HG03045 (cell line): ENCODE data around the gene IPPK.

Experiments
- ATAC-seq: cut with Tn5 transposase; IDR thresholded peaks from one replicate; pipeline ENCODE4 v1.9.1; 2021; ENCODE audit warnings: mild to moderate bottlenecking, moderate library complexity; ENCODE audit not compliant: unreplicated experiment

Gene IPPK

DNA sequence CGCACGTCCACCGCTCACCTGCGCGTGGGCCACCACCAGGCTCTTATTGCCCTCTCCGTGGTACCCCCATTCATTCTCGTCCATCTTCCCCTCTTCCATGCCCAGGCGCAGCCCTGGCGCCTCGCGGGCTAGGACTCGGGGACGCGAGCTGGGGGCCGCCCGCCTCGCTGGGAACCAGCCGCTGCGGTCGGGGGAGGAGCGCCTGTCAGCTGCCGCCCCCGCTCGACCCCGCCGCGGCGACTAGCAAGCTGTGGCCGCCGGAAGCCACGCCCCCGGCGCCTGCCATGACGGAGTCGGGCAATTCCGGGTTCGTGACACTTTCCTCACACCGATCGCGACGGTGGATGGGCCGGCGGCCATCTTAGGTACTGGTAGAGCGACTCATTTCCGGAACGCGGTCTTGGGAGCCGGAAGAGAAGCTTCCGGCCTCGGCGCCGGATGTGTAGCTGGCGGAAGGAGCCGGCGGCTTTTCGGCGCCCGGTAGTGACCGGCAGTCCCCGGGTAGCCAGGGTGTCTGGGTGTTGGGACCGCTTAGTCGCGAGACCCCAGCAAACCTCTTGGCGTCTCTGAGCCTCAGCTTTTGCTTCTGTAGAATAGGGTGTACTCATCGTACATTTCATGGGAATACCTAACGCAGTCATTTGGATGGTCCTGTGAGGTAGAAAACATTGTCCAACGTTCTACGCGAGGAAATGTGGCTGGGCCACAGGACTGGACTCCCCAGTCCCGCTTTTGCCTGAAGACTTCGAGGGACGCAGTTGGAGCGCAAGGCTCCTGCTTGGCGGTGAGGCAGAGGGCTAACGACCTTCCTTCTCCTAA lies at the start of gene IPPK:
Gene IPPK, minus strand, starts transcription at position 242 of the 819 bp plus-strand sequence. Its CDS starts 143 bp downstream, at position 99.
- ATAC-seq, result peak; percentile 90

DNA sequence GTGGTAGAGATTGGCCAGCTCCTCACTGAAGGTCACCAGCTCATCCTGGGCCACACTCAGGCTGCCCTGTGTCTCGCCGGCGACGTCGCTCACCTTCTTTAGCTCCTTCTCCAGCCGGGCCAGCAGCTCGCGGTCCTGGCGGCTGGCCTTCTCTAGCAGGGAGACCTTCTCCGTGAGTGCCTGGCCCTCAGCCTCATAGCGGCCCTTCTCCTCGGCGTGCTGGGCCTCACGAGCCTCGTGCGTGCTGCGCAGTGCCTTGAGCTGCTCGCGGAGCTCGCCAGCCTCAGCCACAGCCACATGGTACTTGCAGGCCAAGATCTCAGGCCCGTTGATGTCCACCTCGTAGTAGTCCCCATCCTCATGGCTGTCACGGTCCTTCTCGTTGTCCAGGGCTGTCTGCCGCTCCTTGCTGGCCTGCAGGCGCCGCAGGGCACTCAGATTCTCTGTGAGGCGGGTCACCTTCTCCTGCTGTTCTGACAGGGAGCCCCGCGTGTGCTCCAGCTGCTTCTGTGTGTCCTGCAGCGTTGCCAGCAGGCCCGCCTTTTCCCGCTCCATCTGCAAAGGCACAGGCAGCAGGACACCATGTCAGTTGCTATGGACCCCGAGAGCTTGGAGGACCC lies 49.2 kb upstream of the IPPK start:
- ATAC-seq, result no peak

- no peak for ATAC-seq
Observed at GRCh38 chr9:92718086-92719001, 48.4 kb upstream of the IPPK start.

DNA sequence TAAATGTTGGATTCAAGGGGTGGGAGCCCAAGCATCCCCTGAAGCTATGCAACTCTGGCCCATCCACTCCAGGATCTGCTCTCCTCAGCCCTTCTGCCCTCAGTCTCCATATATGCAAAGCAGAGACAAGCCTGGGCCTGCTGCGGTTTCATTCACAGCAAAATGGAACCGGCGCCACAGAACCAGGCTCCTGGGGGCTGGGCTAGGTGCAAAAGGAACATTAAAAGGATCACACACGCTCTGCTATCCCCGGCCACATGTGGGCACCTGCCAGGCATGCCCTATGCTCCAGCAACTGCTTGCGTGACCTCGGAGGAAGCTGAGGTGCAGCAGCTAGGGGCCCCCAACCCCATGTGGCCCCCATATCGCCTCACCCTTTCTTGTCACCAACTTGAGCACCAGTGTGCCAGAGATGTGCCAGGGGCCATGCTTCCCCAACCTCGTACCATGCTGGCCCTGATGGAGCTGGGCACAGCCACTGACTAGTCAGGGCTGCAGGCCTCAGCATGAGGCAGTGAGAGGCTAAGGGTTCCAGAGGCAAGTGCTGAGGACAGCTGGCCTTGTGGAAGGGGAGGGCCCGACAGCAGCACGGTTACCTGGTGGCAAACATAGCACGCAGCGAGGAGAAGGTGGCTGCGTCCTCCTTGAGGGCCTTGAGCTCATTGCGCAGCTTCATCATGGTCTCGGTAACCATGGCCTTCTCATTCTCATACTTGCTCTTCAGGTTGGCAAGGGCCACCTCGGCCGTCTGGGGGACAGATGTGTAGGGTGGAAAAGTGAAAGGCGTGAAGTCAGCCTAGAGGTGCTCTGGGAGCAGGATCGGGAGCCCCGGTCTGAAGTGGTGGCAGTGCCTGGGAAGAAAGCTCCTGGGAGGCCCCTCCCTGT lies 47.5 kb upstream of the IPPK start:
- ATAC-seq, result peak; percentile 48

DNA sequence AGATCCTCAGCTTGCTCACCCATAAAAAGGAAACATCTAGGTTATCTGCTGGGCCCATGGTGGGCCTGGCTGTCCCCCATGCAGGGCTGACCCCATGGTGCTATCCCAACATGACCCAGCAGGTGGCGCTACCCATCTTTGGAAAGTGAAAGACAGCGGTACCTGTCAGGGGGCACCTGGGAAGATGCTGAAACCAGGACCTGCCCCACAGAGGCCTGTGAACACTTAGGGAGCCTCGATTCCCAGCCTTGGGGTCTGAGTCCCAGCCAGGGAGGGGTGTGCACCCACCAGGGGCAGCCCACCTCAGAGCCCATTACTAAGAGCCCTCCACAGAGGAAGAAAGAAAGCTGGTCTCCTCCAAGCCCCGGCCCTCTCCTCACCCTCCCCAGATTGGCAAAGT lies 46.6 kb upstream of the IPPK start:
- peak; percentile 51 for ATAC-seq

DNA sequence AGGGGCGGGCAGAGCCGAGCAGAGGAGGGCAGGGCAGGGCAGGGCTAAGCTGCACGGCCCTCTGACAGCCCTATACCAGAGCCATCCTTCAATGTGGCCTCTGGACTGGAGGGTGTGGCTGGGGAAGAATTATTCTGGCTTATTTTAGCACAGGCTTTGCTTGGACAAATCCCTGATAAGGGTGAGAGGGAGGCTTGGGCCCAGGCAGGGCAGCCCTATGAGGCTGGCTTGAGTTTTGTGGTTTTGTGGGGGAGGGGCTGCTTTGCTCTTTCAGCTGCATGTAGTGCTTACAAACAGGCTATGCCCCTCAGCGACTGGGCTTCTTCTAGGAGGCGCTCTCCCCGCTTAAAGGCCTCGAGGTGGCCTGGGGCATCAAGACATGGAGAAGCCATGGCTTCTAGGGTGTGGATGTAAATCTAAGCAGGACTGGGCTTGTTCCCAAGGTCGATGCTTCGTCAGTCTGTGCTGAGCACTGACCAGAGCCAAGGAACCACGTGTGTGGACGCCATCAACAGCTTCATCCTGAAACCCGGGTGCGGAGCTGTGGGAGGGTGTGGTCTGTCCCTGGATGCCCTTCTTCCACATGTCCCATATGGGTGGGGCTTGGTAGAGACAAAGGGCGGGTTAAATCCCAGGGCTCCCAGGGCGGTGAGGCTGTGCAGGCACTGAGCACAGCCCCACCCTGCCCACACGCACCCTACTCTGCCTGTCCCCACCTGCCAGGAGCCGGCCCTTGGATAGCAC lies 45.7 kb upstream of the IPPK start:
- ATAC-seq, result no peak

DNA sequence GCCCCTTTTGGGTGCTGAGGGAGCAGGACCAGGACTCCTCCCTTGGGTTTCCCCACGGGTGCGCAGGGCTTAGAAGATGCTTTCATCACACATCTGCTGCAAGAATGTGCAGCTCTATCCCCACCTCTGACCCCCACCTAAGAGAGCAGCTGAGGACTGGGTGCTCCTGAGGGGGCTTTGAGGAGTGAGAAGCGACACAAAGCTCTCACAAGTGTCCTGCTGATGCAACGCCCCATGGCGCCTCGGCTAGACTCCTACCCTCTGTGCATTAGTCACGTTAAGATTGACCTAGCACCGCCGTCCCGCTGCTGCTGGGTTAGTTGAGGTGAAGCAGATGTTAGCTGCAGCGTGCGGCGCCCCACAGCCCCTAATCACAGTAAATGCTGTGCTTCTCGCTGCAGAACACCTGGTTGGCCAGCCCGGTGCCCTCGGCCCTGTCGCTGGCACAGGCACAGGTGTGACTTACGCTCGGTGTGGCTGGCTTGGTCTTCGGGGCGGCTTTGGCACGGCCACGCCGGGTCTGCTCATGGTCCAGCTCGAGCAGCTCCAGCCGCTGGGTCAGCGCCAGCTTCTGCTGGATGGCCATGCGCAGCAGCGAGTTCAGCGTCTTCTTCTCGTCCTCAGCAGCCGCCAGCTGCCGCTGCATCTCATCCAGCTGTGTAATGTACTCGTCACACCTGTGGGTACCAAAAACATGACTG lies 45.0 kb upstream of the IPPK start:
- ATAC-seq, result no peak

DNA sequence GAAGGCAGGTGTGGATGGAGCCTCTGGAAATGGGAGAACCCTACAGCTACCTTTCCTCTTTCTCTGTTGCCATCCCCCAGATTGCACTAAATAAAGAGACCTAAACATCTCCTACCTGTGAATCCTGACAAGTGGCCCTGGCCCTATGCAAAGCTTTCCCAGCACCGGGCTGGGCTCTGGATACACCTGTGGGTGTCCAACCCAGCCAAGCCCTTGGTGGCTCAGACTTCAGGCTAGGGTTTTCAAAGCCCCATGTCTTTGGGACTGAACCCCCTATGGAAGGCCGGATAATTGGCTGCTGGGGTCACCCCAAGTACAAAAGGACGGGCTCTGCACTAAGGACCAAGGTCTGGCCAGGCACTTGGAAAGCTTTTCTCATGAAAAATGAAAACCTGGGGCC lies 44.1 kb upstream of the IPPK start:
- no peak for ATAC-seq

DNA sequence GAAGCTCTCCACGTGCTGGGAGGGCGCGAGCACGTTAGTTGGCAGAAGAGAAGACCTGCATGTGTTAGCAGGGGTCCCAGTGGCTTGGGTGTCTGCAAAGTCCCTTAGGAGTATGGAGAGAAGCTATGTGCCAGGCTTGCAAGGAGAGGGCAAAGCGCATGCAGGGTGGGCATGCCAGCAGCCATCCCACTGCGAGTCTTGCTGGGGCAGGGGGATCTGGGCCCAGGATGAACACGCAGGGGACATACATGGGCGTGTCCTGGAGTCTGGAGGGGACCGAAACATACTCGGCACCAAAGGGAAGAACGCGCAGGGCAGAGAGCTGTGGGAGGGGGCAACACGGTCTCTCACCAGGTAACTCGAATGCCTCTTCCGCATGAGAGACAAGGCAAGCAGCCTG lies 43.6 kb upstream of the IPPK start:
- no peak for ATAC-seq

DNA sequence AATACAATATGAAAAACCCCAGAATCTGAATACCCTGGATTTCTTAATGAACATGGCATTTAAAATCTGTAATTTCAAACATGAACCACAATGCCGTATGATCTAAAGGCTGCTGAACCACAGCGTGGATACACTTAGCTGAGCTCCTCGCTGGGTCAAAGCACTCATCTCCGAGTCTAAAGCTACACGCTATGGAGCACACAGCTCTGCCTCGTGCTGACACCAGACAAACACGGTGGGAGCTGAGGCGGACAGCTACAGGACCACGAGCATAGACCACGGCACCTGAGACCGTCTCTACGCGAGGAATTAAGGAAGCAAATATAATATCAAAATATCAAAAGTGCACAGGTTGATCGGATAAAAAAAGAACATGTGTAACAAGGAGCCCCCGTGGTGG lies 42.8 kb upstream of the IPPK start:
- no peak for ATAC-seq

- ATAC-seq, result no peak
Observed at GRCh38 chr9:92711844-92712243, 41.9 kb upstream of the IPPK start.

DNA sequence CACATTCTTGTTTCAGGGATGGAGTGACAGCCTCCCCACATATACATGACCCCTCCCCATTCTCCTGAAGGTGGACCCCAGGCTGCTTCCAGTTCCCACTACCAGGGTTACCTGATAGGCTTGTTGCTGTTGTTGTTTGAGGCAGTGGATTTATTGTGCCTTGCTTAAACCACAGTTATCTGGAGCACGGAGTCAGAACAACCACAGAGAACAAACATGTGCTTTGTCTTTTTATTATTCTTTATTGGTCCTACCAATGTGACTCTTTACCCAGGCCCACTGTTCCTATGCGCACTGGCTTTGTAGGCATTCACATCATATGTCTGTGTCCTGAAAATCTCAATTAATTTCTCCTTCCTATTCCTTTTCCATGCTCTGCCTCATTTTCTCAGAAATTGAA lies 41.2 kb upstream of the IPPK start:
- no peak for ATAC-seq

DNA sequence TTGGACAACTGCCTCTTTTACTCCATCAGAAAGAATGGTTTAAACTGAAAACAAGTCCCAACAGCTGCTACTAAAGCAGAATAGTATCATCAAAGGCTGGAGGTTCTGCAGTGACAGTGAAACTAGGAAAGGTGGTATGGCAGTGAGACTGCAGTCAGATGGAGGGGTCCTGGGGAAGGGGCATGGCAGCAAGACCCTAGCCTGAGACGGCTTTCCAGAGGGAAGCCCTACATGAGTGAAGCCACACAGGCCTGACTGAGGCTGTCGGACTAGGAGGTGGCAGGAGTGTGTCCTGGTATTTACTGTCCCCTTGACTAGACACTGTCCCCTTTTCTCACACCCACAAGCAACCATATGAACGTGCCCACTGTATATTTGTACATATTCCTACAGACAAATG lies 40.4 kb upstream of the IPPK start:
- no peak for ATAC-seq

DNA sequence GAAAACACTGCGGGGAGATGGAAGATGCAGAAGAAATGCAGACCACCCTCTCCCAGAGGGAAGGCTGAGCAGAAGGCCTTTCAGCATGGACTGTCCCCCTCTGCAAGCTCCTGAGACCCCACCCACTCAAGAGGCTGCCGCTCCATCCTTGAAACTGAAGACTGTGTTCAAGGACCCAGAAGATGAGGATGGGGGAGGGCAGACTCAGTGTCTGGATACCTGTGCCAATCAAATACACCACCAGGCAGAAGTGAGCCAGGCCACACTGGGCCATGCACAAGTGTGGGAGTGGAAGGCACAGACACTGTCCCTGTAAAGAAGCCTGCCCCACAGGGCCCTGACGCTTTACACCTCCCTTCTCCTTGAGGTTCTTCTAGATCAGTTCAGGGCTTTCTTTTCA lies 40.0 kb upstream of the IPPK start:
- no peak for ATAC-seq

DNA sequence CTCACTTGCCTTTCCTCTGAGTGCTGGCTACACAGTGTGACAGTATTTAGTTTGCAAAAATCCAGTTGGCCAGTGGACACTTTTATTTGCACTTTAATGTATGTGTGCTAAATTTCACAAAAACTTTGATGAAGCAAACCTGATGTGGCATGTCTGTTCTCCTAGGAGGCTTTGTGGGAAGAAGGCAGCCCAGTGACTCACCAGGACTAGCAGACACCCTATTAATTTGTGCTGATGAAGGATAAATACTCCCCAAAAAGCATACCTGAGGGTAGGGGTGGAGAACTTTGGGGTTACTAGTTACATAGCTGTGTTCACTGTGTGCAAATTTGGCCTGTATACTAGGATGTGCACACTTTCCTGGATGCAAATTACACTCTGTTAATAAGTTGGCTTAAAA lies 39.3 kb upstream of the IPPK start:
- no peak for ATAC-seq

- ATAC-seq, result no peak
Observed at GRCh38 chr9:92707530-92707929, 37.6 kb upstream of the IPPK start.

GRCh38 chr9:92706218-92706940 lies 36.4 kb upstream of the IPPK start:
- no peak for ATAC-seq

- ATAC-seq, result no peak
Observed at GRCh38 chr9:92704528-92704927, 34.6 kb upstream of the IPPK start.

DNA sequence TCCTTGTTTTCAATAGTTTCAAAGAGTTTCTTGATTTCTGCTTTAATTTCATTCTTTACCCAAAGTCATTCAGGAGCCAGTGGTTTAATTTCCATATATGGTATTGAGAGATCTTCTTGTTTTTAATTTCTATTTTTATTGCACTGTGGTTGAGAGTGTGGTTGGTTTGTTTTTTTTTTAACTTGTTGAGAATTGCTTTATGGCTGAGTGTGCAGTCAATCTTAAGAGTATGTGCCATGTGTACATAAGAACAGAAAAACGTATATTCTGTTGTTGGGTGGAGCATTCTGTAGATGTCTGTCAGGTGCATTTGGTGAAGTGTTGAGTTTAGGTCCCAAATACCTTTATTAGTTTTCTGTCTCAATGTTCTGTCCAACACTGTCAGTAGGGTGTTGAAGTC lies 26.7 kb upstream of the IPPK start:
- no peak for ATAC-seq
